Prostate gland (tissue), 2 donors: ENCODE measurements around the gene SHROOM3. TPM values are rescaled to one million over a fixed set of nuclear protein-coding genes. Genes with fewer than 3 reads are reported as not detected.

Experiments
- DNase-seq: peaks from one replicate; pipeline ENCODE4 v3.0.0-alpha.2; 2019; ENCODE audit warnings: low spot score
- H3K27ac ChIP-seq, 2 donors: fragments of 200-600 bp; sonication (generic); 2 replicates each; pipeline ENCODE4 v1.5.1; 2017 to 2019
- H3K27me3 ChIP-seq: fragments of 200-600 bp; sonication (generic); replicated peaks from 2 replicates; pipeline ENCODE4 v1.5.1; 2019; ENCODE audit not compliant: insufficient read depth
- H3K36me3 ChIP-seq, 2 donors: fragments of 200-600 bp; sonication (generic); 1 replicate in 1 of 2; 2 replicates in 1 of 2; pipeline versions ENCODE4 v1.5.1 to v1.8.1; 2017 to 2019
- H3K4me1 ChIP-seq: fragments of 200-600 bp; sonication (generic); replicated peaks from 2 replicates; pipeline ENCODE4 v1.5.1; 2019
- H3K4me3 ChIP-seq, 2 donors: fragments of 200-600 bp; sonication (generic); 2 replicates each; pipeline ENCODE4 v1.5.1; 2017 to 2019
- H3K9me3 ChIP-seq: fragments of 200-600 bp; sonication (generic); 2 replicates; pipeline ENCODE4 v1.5.1; 2017
- POLR2A ChIP-seq: fragments of 450-650 bp; IDR thresholded peaks from one replicate; pipeline ENCODE4 v1.6.1; 2016; ENCODE audit warnings: antibody characterized with exemption, mild to moderate bottlenecking
- POLR2AphosphoS5 ChIP-seq: sonication (generic); formaldehyde crosslinking; IDR thresholded peaks from one replicate; pipeline ENCODE4 v1.6.1; 2017; ENCODE audit warnings: antibody characterized with exemption
- WGBS: methylation state at CpG from one replicate; pipeline ENCODE4 v1.1.5; 2018; 5-methylcytosine and 5-hydroxymethylcytosine counted together
- intact Hi-C: fragments of 100-400 bp; cut with DNase I; formaldehyde crosslinking; loops from one replicate; pipeline ENCODE4 v1.14.2; 2022
- total RNA-seq, 2 donors: library from RNA; depleted of rRNA; stranded (reverse); fragments of >200 nt; gene quantifications; one replicate each; pipeline ENCODE4 v1.1.0, GENCODE V29; 2016
- TF ChIP-seq, protein P1 (sequence below), 4 experiments: fragments of 200-600 bp in 2 of 4; fragments of 450-650 bp in 2 of 4; sonication (generic) in 2 of 4; IDR thresholded peaks; 1 replicate in 3 of 4; 2 replicates in 1 of 4; pipeline ENCODE4 v1.5.1; 2016 to 2019; ENCODE audit warnings: antibody characterized with exemption in 4 of 4, mild to moderate bottlenecking in 2 of 4, moderate library complexity in 2 of 4

Gene SHROOM3
- total RNA-seq, 2 donors from 2014 or later: 107 to 137 TPM

DNA sequence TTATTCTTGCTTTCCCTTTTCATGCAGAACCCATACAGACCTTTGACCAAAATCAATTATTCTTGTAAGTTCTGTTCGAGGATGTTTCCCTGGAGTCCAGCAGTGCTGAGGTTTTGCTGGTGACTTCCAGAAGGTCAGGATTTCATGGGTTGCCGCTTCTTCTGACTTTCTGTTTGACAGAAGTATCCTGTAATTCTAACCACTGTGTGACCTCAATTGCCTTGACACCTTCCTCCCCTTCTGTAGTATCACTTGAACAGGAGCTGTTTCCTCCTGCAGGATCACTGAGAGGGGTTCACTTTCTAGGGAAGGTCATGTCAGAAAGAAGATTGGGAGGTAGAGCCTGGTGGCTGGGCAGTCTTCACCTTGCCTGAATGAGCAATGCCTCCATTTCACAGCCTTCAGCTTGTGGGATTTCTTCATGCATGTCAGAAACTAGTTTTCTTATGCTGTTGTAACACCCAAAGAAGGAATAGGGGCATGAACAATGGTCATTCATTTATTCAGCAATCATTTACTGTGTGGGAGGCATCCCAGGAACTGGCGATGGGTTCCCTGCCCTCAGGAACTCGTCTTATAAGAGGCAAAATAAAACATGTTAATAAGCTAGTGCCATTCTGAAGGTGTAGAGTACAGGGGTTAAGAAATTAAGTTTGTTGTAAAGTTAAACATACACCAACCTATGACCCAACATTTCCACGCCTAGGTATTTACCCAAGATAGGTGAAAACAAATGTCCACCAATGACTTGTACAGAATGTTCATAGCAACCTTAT lies 257.0 kb downstream of the SHROOM3 start:
- 82% methylated on average over 5 of the region's 5 CpGs for WGBS
- Histone ChIP-seq H3K9me3 (no peaks in the 10 kb centered on the region), H3K27ac (peak overlapping the region in 1 of 2 donors; percentile 88), H3K36me3 (no peaks in the 10 kb centered on the region), H3K4me3 (no peak overlapping the region), H3K4me1 (peaks cover 16% of the 10 kb centered on the region), H3K27me3 (no peaks in the 10 kb centered on the region)
- intact Hi-C loops: no loop called here
- TF ChIP-seq, protein P1, sequence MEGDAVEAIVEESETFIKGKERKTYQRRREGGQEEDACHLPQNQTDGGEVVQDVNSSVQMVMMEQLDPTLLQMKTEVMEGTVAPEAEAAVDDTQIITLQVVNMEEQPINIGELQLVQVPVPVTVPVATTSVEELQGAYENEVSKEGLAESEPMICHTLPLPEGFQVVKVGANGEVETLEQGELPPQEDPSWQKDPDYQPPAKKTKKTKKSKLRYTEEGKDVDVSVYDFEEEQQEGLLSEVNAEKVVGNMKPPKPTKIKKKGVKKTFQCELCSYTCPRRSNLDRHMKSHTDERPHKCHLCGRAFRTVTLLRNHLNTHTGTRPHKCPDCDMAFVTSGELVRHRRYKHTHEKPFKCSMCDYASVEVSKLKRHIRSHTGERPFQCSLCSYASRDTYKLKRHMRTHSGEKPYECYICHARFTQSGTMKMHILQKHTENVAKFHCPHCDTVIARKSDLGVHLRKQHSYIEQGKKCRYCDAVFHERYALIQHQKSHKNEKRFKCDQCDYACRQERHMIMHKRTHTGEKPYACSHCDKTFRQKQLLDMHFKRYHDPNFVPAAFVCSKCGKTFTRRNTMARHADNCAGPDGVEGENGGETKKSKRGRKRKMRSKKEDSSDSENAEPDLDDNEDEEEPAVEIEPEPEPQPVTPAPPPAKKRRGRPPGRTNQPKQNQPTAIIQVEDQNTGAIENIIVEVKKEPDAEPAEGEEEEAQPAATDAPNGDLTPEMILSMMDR (IDR thresholded peaks at IDR 0.05): no peak
- no peak for TF ChIP-seq POLR2AphosphoS5
- DNase-seq: no peak

DNA sequence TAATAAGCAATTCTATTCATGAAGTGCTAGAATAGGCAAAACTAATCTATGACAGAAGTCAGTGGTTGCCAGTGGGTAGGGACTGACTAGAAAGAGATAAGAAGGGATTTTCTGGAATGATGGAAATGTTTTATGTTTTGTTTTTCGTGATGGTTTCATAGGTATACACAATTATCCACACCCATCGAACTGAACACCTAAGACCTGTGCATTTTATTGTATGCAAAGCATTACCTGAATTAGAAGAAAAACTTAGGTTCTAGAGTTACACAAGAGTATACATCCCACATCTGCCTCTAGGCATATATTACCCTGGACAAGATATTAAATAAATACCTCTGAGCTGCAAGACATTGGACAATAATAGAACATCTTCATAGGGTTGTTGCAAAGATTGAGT lies 257.7 kb downstream of the SHROOM3 start:
- Histone ChIP-seq H3K36me3 (no peaks in the 10 kb centered on the region), H3K27ac (no peak overlapping the region), H3K4me1 (peaks cover 14% of the 10 kb centered on the region), H3K4me3 (no peak overlapping the region), H3K9me3 (no peaks in the 10 kb centered on the region), H3K27me3 (no peaks in the 10 kb centered on the region)
- intact Hi-C loops: no loop called here
- TF ChIP-seq POLR2AphosphoS5 (no peak), POLR2A (no peak)
- TF ChIP-seq, protein P1 (IDR thresholded peaks at IDR 0.05): no peak
- no peak for DNase-seq
- WGBS: 95% methylated on average over 2 of the region's 2 CpGs

DNA sequence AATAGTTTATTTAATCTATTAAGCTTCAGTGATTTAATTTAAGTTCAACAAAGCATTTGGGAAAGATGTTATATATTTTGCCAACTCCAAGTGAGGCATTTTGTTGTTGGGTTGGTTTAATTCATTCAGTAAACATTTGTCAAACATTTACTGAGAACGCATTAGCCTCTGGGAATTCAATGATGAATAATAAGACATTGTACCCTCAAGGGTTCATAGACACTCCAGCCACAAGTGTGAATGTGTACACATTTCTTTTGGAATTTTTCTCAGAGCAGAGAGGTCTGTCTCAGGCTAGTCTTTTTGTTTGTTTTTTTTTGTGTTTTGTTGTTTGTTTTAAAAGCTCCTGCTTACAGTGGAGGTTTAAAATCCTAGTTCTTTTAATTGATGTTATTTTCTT lies 259.0 kb downstream of the SHROOM3 start:
- Histone ChIP-seq H3K27me3 (no peaks in the 10 kb centered on the region), H3K27ac (no peak overlapping the region), H3K4me1 (peaks cover 8% of the 10 kb centered on the region), H3K36me3 (no peaks in the 10 kb centered on the region), H3K9me3 (no peaks in the 10 kb centered on the region), H3K4me3 (no peak overlapping the region)
- TF ChIP-seq, protein P1 (IDR thresholded peaks at IDR 0.05): no peak
- TF ChIP-seq POLR2A: no peak
- no peak for TF ChIP-seq POLR2AphosphoS5
- intact Hi-C loops: no loop called here
- DNase-seq: no peak
- WGBS: 69% methylated on average over 1 of the region's 1 CpG

DNA sequence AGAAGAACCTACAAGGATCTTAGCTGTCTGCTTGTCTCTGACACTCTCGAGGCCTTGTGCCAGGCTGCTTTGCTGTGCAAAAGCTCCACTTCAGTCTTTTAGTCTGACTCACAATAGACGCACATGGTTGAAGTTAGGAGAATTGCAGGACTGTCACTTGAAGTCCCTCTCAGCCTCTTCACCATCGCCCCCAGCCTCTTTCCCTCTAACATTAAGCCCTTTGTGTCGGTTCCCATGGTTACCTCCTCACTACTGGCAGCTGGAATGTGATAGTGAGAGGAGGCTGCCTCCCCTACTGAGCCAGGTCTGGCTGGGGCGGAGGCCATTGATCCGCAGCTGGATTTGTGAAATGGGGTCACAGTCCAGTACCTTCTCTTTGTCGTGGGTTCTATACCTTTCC lies 261.1 kb downstream of the SHROOM3 start:
- Histone ChIP-seq H3K4me1 (peaks cover 1% of the 10 kb centered on the region), H3K27me3 (no peaks in the 10 kb centered on the region), H3K4me3 (no peak overlapping the region), H3K27ac (no peak overlapping the region), H3K9me3 (no peaks in the 10 kb centered on the region), H3K36me3 (no peaks in the 10 kb centered on the region)
- TF ChIP-seq POLR2A (no peak), POLR2AphosphoS5 (no peak)
- TF ChIP-seq, protein P1 (IDR thresholded peaks at IDR 0.05): no peak
- no peak for DNase-seq
- WGBS: 64% methylated on average over 7 of the region's 7 CpGs
- intact Hi-C loops: no loop called here

DNA sequence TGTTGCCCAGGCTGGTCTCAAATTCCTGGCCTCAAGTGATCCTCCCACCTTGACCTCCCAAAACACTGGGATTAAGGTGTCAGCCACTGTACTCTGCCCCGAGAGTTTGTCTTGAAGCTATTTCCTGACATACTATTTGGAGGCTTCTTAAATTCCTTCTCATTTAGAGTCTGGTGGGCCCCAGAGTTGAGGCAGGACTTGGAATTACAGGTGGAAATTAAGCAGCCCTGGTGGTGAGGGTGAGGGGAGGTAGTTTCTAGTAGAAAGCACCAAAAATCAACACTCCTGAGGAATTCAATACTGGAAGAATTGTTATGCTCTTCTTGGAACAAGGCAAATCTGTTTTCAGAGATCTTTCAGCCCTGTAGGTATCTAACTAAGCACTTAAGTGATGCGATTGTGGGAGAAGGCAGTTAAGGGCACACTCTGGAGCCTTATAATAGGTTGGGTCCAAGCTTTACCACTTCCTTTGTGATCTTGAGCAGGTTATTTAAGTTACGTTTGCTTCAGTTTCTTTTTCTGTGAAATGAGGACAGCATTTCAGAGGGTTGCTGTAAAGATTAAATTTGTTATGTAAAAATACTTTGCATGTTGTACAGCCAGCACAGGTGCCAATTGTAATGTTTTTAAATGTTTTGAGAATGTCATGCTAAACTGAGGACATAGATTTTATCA lies 262.2 kb downstream of the SHROOM3 start:
- H3K4me1 ChIP-seq: no peaks in the 10 kb centered on the region
- TF ChIP-seq POLR2AphosphoS5: no peak
- TF ChIP-seq, protein P1 (IDR thresholded peaks at IDR 0.05): no peak
- TF ChIP-seq POLR2A: no peak
- H3K36me3 ChIP-seq: no peaks in the 10 kb centered on the region
- no peak for DNase-seq
- H3K27me3 ChIP-seq: no peaks in the 10 kb centered on the region
- WGBS: 86% methylated on average over 3 of the region's 3 CpGs
- no peak overlapping the region for H3K27ac ChIP-seq
- H3K4me3 ChIP-seq: no peak overlapping the region
- intact Hi-C loops: no loop called here
- H3K9me3 ChIP-seq: no peaks in the 10 kb centered on the region
